HL-60 (cell line): ENCODE data around the gene RAP1GAP2.

Experiments
- DNase-seq, 2 experiments: peaks; one replicate each; pipeline ENCODE4 v3.0.0-alpha.2; 2010 to 2020; ENCODE audit warnings: low read depth in 1 of 2, low spot score in 1 of 2
- H3K27ac ChIP-seq: fragments of 250-450 bp; sonication (Bioruptor Pico); replicated peaks from 2 replicates; pipeline ENCODE4 v1.5.1; 2020; ENCODE audit warnings: mild to moderate bottlenecking, moderate library complexity
- H3K27me3 ChIP-seq: fragments of 250-450 bp; sonication (Bioruptor Pico); 2 replicates; pipeline ENCODE4 v1.5.1; 2021; ENCODE audit warnings: mild to moderate bottlenecking, moderate library complexity; ENCODE audit not compliant: insufficient read depth, poor library complexity, severe bottlenecking
- H3K4me3 ChIP-seq: replicated peaks from 2 replicates; pipeline ENCODE4 v1.5.1; 2011; ENCODE audit warnings: mild to moderate bottlenecking, control low read depth, low read length; ENCODE audit not compliant: insufficient read depth
- GABPA ChIP-seq: IDR thresholded peaks from 2 replicates; pipeline ENCODE4 v1.6.1; 2012; ENCODE audit warnings: low read depth
- POLR2AphosphoS5 ChIP-seq: IDR thresholded peaks from 2 replicates; pipeline ENCODE4 v1.6.1; 2012; ENCODE audit warnings: low read depth
- SPI1 ChIP-seq: IDR thresholded peaks from 2 replicates; pipeline ENCODE4 v1.6.1; 2012; ENCODE audit warnings: low read depth, mild to moderate bottlenecking, borderline replicate concordance
- TF ChIP-seq, protein P1 (sequence below): IDR thresholded peaks from 2 replicates; pipeline ENCODE4 v1.6.1; 2012; ENCODE audit warnings: low read depth; ENCODE audit not compliant: insufficient replicate concordance
- TF ChIP-seq, protein P2 (sequence below): IDR thresholded peaks from one replicate; pipeline ENCODE4 v1.5.1; 2011; ENCODE audit warnings: low read length, control low read depth, inconsistent platforms; ENCODE audit not compliant: insufficient read depth

RAP1GAP2 gene

GRCh38 chr17:2842464-2842863, 46.2 kb downstream of the RAP1GAP2 start:
- no peaks in the 10 kb centered on the region for H3K27me3 ChIP-seq
- TF ChIP-seq POLR2AphosphoS5 (no peak), GABPA (no peak), SPI1 (no peak)
- TF ChIP-seq, protein P1, sequence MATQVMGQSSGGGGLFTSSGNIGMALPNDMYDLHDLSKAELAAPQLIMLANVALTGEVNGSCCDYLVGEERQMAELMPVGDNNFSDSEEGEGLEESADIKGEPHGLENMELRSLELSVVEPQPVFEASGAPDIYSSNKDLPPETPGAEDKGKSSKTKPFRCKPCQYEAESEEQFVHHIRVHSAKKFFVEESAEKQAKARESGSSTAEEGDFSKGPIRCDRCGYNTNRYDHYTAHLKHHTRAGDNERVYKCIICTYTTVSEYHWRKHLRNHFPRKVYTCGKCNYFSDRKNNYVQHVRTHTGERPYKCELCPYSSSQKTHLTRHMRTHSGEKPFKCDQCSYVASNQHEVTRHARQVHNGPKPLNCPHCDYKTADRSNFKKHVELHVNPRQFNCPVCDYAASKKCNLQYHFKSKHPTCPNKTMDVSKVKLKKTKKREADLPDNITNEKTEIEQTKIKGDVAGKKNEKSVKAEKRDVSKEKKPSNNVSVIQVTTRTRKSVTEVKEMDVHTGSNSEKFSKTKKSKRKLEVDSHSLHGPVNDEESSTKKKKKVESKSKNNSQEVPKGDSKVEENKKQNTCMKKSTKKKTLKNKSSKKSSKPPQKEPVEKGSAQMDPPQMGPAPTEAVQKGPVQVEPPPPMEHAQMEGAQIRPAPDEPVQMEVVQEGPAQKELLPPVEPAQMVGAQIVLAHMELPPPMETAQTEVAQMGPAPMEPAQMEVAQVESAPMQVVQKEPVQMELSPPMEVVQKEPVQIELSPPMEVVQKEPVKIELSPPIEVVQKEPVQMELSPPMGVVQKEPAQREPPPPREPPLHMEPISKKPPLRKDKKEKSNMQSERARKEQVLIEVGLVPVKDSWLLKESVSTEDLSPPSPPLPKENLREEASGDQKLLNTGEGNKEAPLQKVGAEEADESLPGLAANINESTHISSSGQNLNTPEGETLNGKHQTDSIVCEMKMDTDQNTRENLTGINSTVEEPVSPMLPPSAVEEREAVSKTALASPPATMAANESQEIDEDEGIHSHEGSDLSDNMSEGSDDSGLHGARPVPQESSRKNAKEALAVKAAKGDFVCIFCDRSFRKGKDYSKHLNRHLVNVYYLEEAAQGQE, result no peak
- TF ChIP-seq, protein P2, sequence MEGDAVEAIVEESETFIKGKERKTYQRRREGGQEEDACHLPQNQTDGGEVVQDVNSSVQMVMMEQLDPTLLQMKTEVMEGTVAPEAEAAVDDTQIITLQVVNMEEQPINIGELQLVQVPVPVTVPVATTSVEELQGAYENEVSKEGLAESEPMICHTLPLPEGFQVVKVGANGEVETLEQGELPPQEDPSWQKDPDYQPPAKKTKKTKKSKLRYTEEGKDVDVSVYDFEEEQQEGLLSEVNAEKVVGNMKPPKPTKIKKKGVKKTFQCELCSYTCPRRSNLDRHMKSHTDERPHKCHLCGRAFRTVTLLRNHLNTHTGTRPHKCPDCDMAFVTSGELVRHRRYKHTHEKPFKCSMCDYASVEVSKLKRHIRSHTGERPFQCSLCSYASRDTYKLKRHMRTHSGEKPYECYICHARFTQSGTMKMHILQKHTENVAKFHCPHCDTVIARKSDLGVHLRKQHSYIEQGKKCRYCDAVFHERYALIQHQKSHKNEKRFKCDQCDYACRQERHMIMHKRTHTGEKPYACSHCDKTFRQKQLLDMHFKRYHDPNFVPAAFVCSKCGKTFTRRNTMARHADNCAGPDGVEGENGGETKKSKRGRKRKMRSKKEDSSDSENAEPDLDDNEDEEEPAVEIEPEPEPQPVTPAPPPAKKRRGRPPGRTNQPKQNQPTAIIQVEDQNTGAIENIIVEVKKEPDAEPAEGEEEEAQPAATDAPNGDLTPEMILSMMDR, result no peak
- DNase-seq, result no peak
- H3K4me3 ChIP-seq, result no peak overlapping the region
- H3K27ac ChIP-seq, result no peak overlapping the region

GRCh38 chr17:2844416-2844815, 48.2 kb downstream of the RAP1GAP2 start:
- Histone ChIP-seq H3K4me3 (no peak overlapping the region), H3K27me3 (no peaks in the 10 kb centered on the region), H3K27ac (no peak overlapping the region)
- no peak for DNase-seq
- TF ChIP-seq, protein P2, result no peak
- TF ChIP-seq POLR2AphosphoS5, result no peak
- TF ChIP-seq GABPA, result no peak
- TF ChIP-seq, protein P1, result no peak
- TF ChIP-seq SPI1, result no peak

GRCh38 chr17:2847381-2848333, 51.4 kb downstream of the RAP1GAP2 start:
- TF ChIP-seq SPI1, result no peak
- H3K4me3 ChIP-seq, result no peak overlapping the region
- no peaks in the 10 kb centered on the region for H3K27me3 ChIP-seq
- H3K27ac ChIP-seq, result no peak overlapping the region
- no peak for DNase-seq

DNA sequence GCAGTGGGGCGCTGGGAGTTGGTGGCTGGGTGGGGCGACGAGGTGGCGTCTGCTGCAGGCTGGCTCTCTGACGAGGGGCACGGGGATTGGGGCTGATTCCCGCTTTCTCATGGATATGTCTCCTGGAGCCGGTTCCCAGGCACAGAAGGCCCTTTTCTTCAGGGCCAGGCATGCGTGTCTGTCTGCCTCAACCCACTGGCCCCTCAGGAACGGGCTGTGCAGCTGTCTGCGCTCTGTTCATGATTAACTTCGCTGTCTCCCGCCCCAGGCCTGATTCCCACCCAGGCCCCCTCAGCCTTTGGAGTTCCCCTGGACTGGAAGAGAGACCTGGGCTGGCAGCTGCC, 53.1 kb downstream of the RAP1GAP2 start:
- H3K4me3 ChIP-seq, result no peak overlapping the region
- no peaks in the 10 kb centered on the region for H3K27me3 ChIP-seq
- no peak for DNase-seq
- TF ChIP-seq SPI1, result no peak
- TF ChIP-seq, protein P1, result no peak
- TF ChIP-seq POLR2AphosphoS5, result no peak
- TF ChIP-seq GABPA, result no peak
- TF ChIP-seq, protein P2, result no peak
- H3K27ac ChIP-seq, result no peak overlapping the region
